HepG2 (cell line): Measurements from ENCODE around the gene FAM171A2. TPM values are rescaled to one million over a fixed set of nuclear protein-coding genes. Genes with fewer than 3 reads are reported as not detected.

Experiments
- ATAC-seq: fragments of 200-7000 bp; cut with Tn5 transposase; 3 replicates; pipeline ENCODE4 v1.9.1; 2020; ENCODE audit warnings: mild to moderate bottlenecking, moderate library complexity
- BruUV-seq: library from RNA; stranded (reverse); fragments of 400-500 nt; replicated peaks from 2 replicates; lab custom pipeline; 2021; lab: Mats Ljungman, UMichigan
- CTCF ChIA-PET: fragments of 300-600 bp; formaldehyde crosslinking; extraction: SDS; loops from one replicate; lab custom pipeline; 2021; ENCODE audit warnings: low total read pairs, inconsistent platforms, low intra/inter-chr PET ratio; lab: Yijun Ruan, JAX
- POLR2A ChIA-PET: fragments of 350-600 bp; sonication (Branson Sonifier 250); formaldehyde crosslinking; loops from one replicate; lab custom pipeline; 2020; ENCODE audit warnings: antibody characterized with exemption, inconsistent platforms; lab: Yijun Ruan, JAX
- DNase-seq: peaks from one replicate; pipeline ENCODE4 v3.0.0-alpha.2; 2015; ENCODE audit warnings: low spot score
- FAIRE-seq: peaks from 3 replicates; lab custom pipeline; 2011; peaks lifted over from hg19 to GRCh38; lab: Jason Lieb, UNC
- H2AFZ ChIP-seq: one replicate; pipeline ENCODE4 v1.6.1; 2011; ENCODE audit warnings: low read length, inconsistent platforms
- H3K27ac ChIP-seq: fragments of 300-600 bp; 3 replicates; pipeline ENCODE4 v1.8.0; 2011; ENCODE audit warnings: mixed run types, mild to moderate bottlenecking, mixed read lengths, low read length, inconsistent platforms; ENCODE audit not compliant: insufficient read depth; ENCODE audit errors: extremely low read length
- H3K27me3 ChIP-seq, 2 experiments: fragments of 200-600 bp in 1 of 2; 2 replicates in 1 of 2; 3 replicates in 1 of 2; pipeline versions ENCODE4 v1.6.0 to v1.8.0; 2011; ENCODE audit warnings: low read length in 2 of 2, mild to moderate bottlenecking in 2 of 2, moderate library complexity in 2 of 2, inconsistent platforms in 1 of 2; ENCODE audit not compliant: insufficient read depth in 2 of 2, control insufficient read depth in 1 of 2
- H3K36me3 ChIP-seq, 2 experiments: fragments of 200-600 bp in 1 of 2; replicated peaks in 1 of 2; 2 replicates in 1 of 2; 3 replicates in 1 of 2; pipeline versions ENCODE4 v1.5.1 to v1.8.0; 2011; ENCODE audit warnings: low read length in 2 of 2, inconsistent platforms in 1 of 2; ENCODE audit not compliant: insufficient read depth in 2 of 2, control insufficient read depth in 1 of 2
- H3K4me1 ChIP-seq: 2 replicates; pipeline ENCODE4 v1.5.1; 2012; ENCODE audit warnings: low read length, inconsistent platforms; ENCODE audit not compliant: insufficient read depth
- H3K4me2 ChIP-seq: 2 replicates; pipeline ENCODE4 v1.6.0; 2011; ENCODE audit warnings: low read depth, low read length, inconsistent platforms
- H3K4me3 ChIP-seq, 3 experiments: fragments of 200-600 bp in 1 of 3; sonication (generic), shearing (Covaris generic) in 1 of 3; replicated peaks in 1 of 3; 2 replicates each; pipeline ENCODE4 v1.5.1; 2011 to 2016; ENCODE audit warnings: low read length in 3 of 3, inconsistent platforms in 2 of 3, low read depth in 2 of 3, mild to moderate bottlenecking in 2 of 3, control low read depth in 1 of 3, mixed read lengths in 1 of 3; ENCODE audit not compliant: insufficient read depth in 1 of 3
- H3K79me2 ChIP-seq: one replicate; pipeline ENCODE4 v1.6.1; 2011; ENCODE audit warnings: low read length, inconsistent platforms; ENCODE audit not compliant: insufficient read depth
- H3K9ac ChIP-seq: 2 replicates; pipeline ENCODE4 v1.6.0; 2011; ENCODE audit warnings: mild to moderate bottlenecking, low read depth, low read length, inconsistent platforms; ENCODE audit not compliant: insufficient read depth
- H3K9me3 ChIP-seq: 2 replicates; pipeline ENCODE4 v1.5.1; 2012; ENCODE audit warnings: mild to moderate bottlenecking, low read length
- H4K20me1 ChIP-seq: 2 replicates; pipeline ENCODE4 v1.6.0; 2011; ENCODE audit warnings: inconsistent platforms, mild to moderate bottlenecking, low read length, moderate library complexity; ENCODE audit not compliant: insufficient read depth
- CBX5 ChIP-seq: sonication (generic); formaldehyde crosslinking; IDR thresholded peaks from 2 replicates; pipeline ENCODE4 v1.4.0; 2020; ENCODE audit warnings: missing genetic modification reagents, borderline replicate concordance
- CENPBD1 ChIP-seq: sonication (generic); formaldehyde crosslinking; IDR thresholded peaks from 2 replicates; pipeline ENCODE4 v1.8.0; 2022; ENCODE audit warnings: missing genetic modification reagents, low read depth, mild to moderate bottlenecking, borderline replicate concordance
- HOXD1 ChIP-seq: sonication (generic); formaldehyde crosslinking; IDR thresholded peaks from 2 replicates; pipeline ENCODE4 v1.5.0; 2020; ENCODE audit warnings: missing genetic modification reagents
- TBX2 ChIP-seq: sonication (generic); formaldehyde crosslinking; IDR thresholded peaks from 2 replicates; pipeline ENCODE4 v1.5.0; 2020; ENCODE audit warnings: missing genetic modification reagents, mild to moderate bottlenecking, borderline replicate concordance
- ZNF296 ChIP-seq: sonication (generic); formaldehyde crosslinking; conservative IDR thresholded peaks from 2 replicates; pipeline ENCODE4 v1.5.0; 2020; ENCODE audit warnings: mild to moderate bottlenecking, missing genetic modification reagents
- ZNF546 ChIP-seq: sonication (generic); formaldehyde crosslinking; conservative IDR thresholded peaks from 2 replicates; pipeline ENCODE4 v1.8.1; 2023; ENCODE audit warnings: mild to moderate bottlenecking, missing genetic modification reagents
- ZNF737 ChIP-seq: sonication (generic); formaldehyde crosslinking; IDR thresholded peaks from 2 replicates; pipeline ENCODE4 v1.5.0; 2020; ENCODE audit warnings: missing genetic modification reagents, mild to moderate bottlenecking, borderline replicate concordance
- whole genome bisulfite sequencing: methylation state at CpG from one replicate; pipeline ENCODE4 v1.1.6; 2017; ENCODE audit warnings: low lambda C conversion rate; 5-methylcytosine and 5-hydroxymethylcytosine counted together
- in situ Hi-C: cut with HindIII; loops from 2 replicates; pipeline ENCODE4 v1.10.0; 2017; ENCODE audit warnings: low pct_unique_long_range_greater_than_20kb; ENCODE audit not compliant: extremely low pct_ligation_motif_present
- intact Hi-C: fragments of 100-400 bp; cut with micrococcal nuclease; formaldehyde crosslinking; loops from one replicate; pipeline ENCODE4 v1.10.0; 2022; ENCODE audit not compliant: unreplicated experiment
- polyA plus RNA-seq, 8 experiments: library from polyadenylated mRNA; depleted of rRNA in 3 of 8; stranded (reverse) in 7 of 8; unstranded in 1 of 8; fragments of >200 nt; fragmentation: Illumina TruSeq in 4 of 8; extraction: Trizol in 4 of 8; gene quantifications; 2 replicates each; pipeline versions ENCODE4 v1.2.1 to v1.2.3, GENCODE V29; 2011 to 2016; ENCODE audit warnings: low read depth in 4 of 8, missing spikeins in 1 of 8, mixed read lengths in 1 of 8; ENCODE audit not compliant: insufficient read depth in 1 of 8
- total RNA-seq, 5 experiments: library from RNA; depleted of rRNA; stranded (reverse); fragments of >200 nt; fragmentation: Illumina TruSeq; extraction: Trizol; gene quantifications; 2 replicates each; pipeline ENCODE4 v1.2.3, GENCODE V29; 2016; ENCODE audit warnings: low read depth in 1 of 5
- TF ChIP-seq, protein P1 (sequence below): sonication (generic); formaldehyde crosslinking; IDR thresholded peaks from 2 replicates; pipeline ENCODE4 v1.4.0; 2020; ENCODE audit warnings: missing genetic modification reagents
- TF ChIP-seq, protein P2 (sequence below): sonication (generic); formaldehyde crosslinking; IDR thresholded peaks from 2 replicates; pipeline ENCODE4 v1.5.0; 2020; ENCODE audit warnings: missing genetic modification reagents, mild to moderate bottlenecking, borderline replicate concordance
- TF ChIP-seq, protein P3 (sequence below): sonication (generic); formaldehyde crosslinking; IDR thresholded peaks from 2 replicates; pipeline ENCODE4 v1.5.0; 2020; ENCODE audit warnings: mild to moderate bottlenecking, missing genetic modification reagents
- TF ChIP-seq, protein P4 (sequence below): sonication (generic); formaldehyde crosslinking; IDR thresholded peaks from 2 replicates; pipeline ENCODE4 v1.5.0; 2020; ENCODE audit warnings: missing genetic modification reagents

FAM171A2 gene
- total and polyA plus RNA-seq, 2 of the 13 experiments (the other 11 are each of a cell fraction or from before 2014, with no cell fraction given), result 1.8 to 3.6 TPM

GRCh38 chr17:44346064-44346844, 17.4 kb downstream of the FAM171A2 start:
- Histone ChIP-seq H3K27me3 (peaks cover 0 to 10% of the 10 kb centered on the region in 2 experiments; a peak in 1 of 5 replicates), H3K4me2 (peak overlapping the region; percentile 96), H3K4me3 (peak overlapping the region; percentile 86 to 99 (median 95)), H3K9ac (no peak overlapping the region; the same call in 1 of the 2 replicates), H3K79me2 (peaks cover 4% of the 10 kb centered on the region), H4K20me1 (no peaks in the 10 kb centered on the region), H3K4me1 (peaks cover 25% of the 10 kb centered on the region), H3K27ac (no peak overlapping the region), H2AFZ (no peak overlapping the region), H3K36me3 (peaks cover 0 to 13% of the 10 kb centered on the region in 2 experiments; a peak in 4 of 5 replicates), H3K9me3 (no peaks in the 10 kb centered on the region)
- TF ChIP-seq HOXD1 (CRISPR knock-in tag) (no peak), CBX5 (0 out of 2 replicates have a peak, but pooled peaks have one; percentile 10), ZNF546 (CRISPR knock-in tag) (no peak), TBX2 (0 out of 2 replicates have a peak, but pooled peaks have one; percentile 9), CENPBD1 (CRISPR knock-in tag) (no peak), ZNF296 (CRISPR knock-in tag) (0 out of 2 replicates have a peak, but pooled peaks have one; percentile 48), ZNF737 (0 out of 2 replicates have a peak, but pooled peaks have one; percentile 76)
- TF ChIP-seq, protein P1, sequence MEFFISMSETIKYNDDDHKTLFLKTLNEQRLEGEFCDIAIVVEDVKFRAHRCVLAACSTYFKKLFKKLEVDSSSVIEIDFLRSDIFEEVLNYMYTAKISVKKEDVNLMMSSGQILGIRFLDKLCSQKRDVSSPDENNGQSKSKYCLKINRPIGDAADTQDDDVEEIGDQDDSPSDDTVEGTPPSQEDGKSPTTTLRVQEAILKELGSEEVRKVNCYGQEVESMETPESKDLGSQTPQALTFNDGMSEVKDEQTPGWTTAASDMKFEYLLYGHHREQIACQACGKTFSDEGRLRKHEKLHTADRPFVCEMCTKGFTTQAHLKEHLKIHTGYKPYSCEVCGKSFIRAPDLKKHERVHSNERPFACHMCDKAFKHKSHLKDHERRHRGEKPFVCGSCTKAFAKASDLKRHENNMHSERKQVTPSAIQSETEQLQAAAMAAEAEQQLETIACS (CRISPR knock-in tag), result no peak
- TF ChIP-seq, protein P2, sequence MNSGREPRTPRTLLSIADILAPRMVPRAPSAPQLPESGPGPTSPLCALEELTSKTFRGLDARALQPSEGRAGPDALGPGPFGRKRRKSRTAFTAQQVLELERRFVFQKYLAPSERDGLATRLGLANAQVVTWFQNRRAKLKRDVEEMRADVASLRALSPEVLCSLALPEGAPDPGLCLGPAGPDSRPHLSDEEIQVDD (CRISPR knock-in tag), result no peak
- TF ChIP-seq, protein P3, sequence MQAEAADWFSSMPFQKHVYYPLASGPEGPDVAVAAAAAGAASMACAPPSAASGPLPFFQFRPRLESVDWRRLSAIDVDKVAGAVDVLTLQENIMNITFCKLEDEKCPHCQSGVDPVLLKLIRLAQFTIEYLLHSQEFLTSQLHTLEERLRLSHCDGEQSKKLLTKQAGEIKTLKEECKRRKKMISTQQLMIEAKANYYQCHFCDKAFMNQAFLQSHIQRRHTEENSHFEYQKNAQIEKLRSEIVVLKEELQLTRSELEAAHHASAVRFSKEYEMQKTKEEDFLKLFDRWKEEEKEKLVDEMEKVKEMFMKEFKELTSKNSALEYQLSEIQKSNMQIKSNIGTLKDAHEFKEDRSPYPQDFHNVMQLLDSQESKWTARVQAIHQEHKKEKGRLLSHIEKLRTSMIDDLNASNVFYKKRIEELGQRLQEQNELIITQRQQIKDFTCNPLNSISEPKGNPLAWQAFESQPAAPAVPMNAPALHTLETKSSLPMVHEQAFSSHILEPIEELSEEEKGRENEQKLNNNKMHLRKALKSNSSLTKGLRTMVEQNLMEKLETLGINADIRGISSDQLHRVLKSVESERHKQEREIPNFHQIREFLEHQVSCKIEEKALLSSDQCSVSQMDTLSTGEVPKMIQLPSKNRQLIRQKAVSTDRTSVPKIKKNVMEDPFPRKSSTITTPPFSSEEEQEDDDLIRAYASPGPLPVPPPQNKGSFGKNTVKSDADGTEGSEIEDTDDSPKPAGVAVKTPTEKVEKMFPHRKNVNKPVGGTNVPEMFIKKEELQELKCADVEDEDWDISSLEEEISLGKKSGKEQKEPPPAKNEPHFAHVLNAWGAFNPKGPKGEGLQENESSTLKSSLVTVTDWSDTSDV (CRISPR knock-in tag), result 0 out of 2 replicates have a peak, but pooled peaks have one; percentile 52
- TF ChIP-seq, protein P4, sequence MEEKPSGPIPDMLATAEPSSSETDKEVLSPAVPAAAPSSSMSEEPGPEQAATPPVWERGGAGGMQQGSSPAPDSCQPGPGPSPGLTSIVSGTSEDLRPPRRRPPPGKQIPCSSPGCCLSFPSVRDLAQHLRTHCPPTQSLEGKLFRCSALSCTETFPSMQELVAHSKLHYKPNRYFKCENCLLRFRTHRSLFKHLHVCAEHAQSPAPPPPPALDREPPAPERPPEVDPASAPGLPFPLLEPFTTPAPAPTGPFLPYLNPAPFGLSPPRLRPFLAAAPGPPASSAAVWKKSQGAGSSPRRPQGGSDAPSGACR (CRISPR knock-in tag), result 0 out of 2 replicates have a peak, but pooled peaks have one; percentile 14
- ChIA-PET POLR2A (interaction anchor here (0.7 to 2.9 kb wide), 19 partner anchors 10 to 235 kb away, joined by 3 to 24 read pairs (median 6); partner anchors contain the start of genes FAM171A2, HDAC5, SLC25A39 and TMUB2), CTCF (interaction anchor here (1.6 to 2.2 kb wide), 2 partner anchors 15 to 143 kb away, joined by 5 to 6 read pairs; no protein-coding TSS in a partner anchor)
- WGBS, result 82% methylated on average over 12 of the region's 13 CpGs
- in situ Hi-C loops (no loop called here), intact Hi-C loops (no loop called here)
- no TSS peak for BruUV-seq
- ATAC-seq, result no peak; the same call in 2 of the 3 replicates
- DNase-seq, result no peak
- no peak for FAIRE-seq
